ENCODE results near the gene OTUD4.

OTUD4 gene

DNA sequence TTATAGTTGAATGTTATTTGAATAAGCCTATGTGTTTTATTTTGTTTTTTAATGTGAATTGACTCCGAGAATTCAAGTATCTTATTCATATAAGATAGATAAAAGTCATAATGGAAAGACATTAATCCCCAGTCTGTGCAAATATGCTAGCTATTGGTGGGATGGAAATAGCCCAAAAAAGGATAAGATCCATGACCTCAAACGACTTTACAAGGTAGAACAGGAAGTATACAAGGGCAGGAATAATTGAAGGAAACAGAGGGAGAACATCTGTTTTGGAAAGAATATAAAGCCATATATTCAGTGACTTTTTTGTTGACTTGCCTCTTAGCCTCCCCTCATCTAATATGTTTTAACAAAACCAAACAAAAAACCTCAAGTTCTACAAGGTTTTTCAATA is 73.3 kb downstream of the OTUD4 start:
- no peak overlapping the region for H3K4me3 ChIP-seq (ENCODE audit: control insufficient read depth, low read depth, low read length)
- TF ChIP-seq, protein P1, sequence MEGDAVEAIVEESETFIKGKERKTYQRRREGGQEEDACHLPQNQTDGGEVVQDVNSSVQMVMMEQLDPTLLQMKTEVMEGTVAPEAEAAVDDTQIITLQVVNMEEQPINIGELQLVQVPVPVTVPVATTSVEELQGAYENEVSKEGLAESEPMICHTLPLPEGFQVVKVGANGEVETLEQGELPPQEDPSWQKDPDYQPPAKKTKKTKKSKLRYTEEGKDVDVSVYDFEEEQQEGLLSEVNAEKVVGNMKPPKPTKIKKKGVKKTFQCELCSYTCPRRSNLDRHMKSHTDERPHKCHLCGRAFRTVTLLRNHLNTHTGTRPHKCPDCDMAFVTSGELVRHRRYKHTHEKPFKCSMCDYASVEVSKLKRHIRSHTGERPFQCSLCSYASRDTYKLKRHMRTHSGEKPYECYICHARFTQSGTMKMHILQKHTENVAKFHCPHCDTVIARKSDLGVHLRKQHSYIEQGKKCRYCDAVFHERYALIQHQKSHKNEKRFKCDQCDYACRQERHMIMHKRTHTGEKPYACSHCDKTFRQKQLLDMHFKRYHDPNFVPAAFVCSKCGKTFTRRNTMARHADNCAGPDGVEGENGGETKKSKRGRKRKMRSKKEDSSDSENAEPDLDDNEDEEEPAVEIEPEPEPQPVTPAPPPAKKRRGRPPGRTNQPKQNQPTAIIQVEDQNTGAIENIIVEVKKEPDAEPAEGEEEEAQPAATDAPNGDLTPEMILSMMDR (IDR thresholded peaks at IDR 0.05; ENCODE audit: control insufficient read depth, insufficient read depth, low read depth, low read length, missing control alignments): no peak
- no peak for DNase-seq (ENCODE audit: low read depth)

DNA sequence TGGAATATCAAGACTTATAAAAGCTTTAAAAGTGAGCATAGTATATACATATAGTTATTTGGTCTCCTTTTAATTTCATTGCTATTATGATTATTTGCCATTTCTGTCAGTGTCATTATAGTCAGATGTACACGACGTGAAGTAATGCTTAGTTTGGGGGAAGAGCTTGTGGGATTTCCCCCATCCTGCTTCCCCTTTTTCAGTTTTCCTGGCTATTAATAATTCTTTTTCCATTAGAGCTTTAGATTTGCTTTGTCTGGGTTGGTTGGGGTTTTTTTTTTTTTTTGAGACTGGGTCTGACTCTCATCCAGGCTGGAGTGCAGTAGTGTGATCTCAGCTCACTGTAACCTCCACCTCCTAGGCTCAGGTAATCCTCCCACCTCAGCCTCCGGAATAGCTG is 76.9 kb downstream of the OTUD4 start:
- no peak for DNase-seq (ENCODE audit: low read depth)
- TF ChIP-seq, protein P1 (IDR thresholded peaks at IDR 0.05; ENCODE audit: control insufficient read depth, insufficient read depth, low read depth, low read length, missing control alignments): no peak
- no peak overlapping the region for H3K4me3 ChIP-seq (ENCODE audit: control insufficient read depth, low read depth, low read length)

DNA sequence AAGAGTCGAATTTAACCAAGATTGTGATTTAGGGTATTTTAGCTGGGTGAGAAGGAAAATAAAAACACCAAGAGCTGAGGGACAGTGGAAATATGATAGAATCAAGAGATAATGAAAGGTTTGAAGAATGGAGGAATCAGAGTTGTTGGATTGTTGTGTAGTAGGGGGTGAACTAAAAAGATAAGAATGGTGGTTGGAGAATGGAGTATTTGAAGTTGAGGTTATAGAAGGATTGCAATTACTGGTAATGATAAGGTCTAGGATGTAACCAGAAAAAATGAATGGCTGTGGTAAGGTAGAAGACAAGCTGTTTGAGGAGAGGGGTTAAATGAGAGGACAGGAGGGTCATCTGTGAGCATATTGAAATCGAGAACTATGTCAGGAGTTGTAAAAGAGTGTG is 77.8 kb downstream of the OTUD4 start:
- TF ChIP-seq, protein P1 (IDR thresholded peaks at IDR 0.05; ENCODE audit: control insufficient read depth, insufficient read depth, low read depth, low read length, missing control alignments): no peak
- H3K4me3 ChIP-seq (ENCODE audit: control insufficient read depth, low read depth, low read length): no peak overlapping the region
- no peak for DNase-seq (ENCODE audit: low read depth)

DNA sequence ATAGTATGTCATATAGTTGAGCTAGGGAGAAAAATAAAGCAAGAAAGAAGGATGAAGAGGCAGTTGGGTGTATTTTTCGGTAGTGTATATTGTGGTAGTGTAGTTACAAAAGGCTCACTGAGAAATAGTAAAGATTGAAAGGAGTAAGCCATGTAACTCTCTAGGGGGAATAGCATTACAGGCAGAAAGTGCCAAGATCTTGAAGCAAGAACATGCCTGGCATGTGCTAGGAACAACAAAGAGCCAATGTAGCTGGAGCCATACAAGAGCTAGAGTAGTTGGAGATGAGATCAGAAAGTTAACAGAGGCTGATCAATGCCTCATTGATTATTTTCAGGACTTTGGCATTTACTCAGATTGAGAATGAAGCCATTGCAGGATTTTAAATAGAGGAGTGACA is 79.3 kb downstream of the OTUD4 start:
- no peak overlapping the region for H3K4me3 ChIP-seq (ENCODE audit: control insufficient read depth, low read depth, low read length)
- TF ChIP-seq, protein P1 (IDR thresholded peaks at IDR 0.05; ENCODE audit: control insufficient read depth, insufficient read depth, low read depth, low read length, missing control alignments): no peak
- no peak for DNase-seq (ENCODE audit: low read depth)

DNA sequence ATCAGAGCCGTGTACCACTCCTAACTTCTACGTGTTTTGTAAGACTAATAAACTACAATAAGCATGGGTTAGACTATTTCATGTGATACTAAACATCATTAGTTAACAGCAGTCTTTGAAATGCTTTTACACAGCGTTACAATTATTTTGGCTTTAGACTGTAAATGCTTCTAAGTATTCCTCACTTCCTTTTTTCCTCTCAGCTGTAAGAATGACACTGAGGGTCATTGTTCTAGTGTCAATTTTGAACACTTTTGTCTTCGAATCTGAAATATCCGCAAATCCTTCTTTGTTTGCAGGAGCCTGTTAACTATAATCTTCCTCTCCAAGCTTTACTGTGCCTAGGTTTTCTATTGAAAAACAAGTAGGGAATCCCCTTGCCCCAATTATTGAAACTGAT is 80.7 kb downstream of the OTUD4 start:
- DNase-seq (ENCODE audit: low read depth): no peak
- H3K4me3 ChIP-seq (ENCODE audit: control insufficient read depth, low read depth, low read length): peak overlapping the region; percentile 72
- TF ChIP-seq, protein P1 (IDR thresholded peaks at IDR 0.05; ENCODE audit: control insufficient read depth, insufficient read depth, low read depth, low read length, missing control alignments): no peak

DNA sequence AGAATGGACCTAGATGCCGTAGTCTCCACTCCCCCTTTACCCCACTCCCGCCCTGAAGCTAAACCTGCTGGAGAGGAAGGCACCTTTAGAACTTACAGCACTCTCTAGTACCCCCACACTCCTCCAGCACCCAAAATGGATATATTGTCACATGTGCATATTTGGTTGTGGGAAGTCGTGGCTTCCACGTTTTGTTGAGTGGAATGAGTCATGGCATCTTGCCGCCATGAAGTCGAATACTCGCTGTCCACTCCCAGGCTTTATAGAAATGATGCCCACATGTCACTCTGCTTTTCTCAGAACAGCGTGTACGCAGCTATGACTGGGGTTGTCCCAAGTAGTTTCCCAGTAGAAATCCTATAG is 81.7 kb downstream of the OTUD4 start:
- no peak for DNase-seq (ENCODE audit: low read depth)
- TF ChIP-seq, protein P1 (IDR thresholded peaks at IDR 0.05; ENCODE audit: control insufficient read depth, insufficient read depth, low read depth, low read length, missing control alignments): no peak
- peak overlapping the region; percentile 72 for H3K4me3 ChIP-seq (ENCODE audit: control insufficient read depth, low read depth, low read length)
